Body of pancreas (tissue), 4 donors: ENCODE measurements around the gene DLGAP5. TPM values are rescaled to one million over a fixed set of nuclear protein-coding genes. Genes with fewer than 3 reads are reported as not detected.
A peak's percentile ranks its signal among the peaks of the same experiment; 100 is the strongest.

Source experiments
- ATAC-seq: fragments of 150-250 bp; one replicate; pipeline ENCODE4 v1.9.1; 2016
- DNase-seq, 4 donors: peaks; one replicate each; pipeline ENCODE4 v3.0.0-alpha.2; 2019
- H3K27ac ChIP-seq, 4 donors: fragments of 200-600 bp; sonication (generic); 1 replicate in 3 of 4; 2 replicates in 1 of 4; pipeline versions ENCODE4 v1.5.1 to v1.6.1; 2016 to 2019; ENCODE audit warnings: mild to moderate bottlenecking in 1 of 4, mixed read lengths in 1 of 4, moderate library complexity in 1 of 4
- H3K27me3 ChIP-seq, 2 donors: fragments of 200-600 bp; sonication (generic); one replicate each; pipeline ENCODE4 v1.6.0; 2016; ENCODE audit warnings: mild to moderate bottlenecking in 1 of 2
- H3K36me3 ChIP-seq, 2 donors: fragments of 200-600 bp; sonication (generic); replicated peaks in 1 of 2; 2 replicates each; pipeline ENCODE4 v1.5.1; 2016; ENCODE audit warnings: low read depth in 2 of 2; ENCODE audit not compliant: insufficient read depth in 1 of 2
- H3K4me1 ChIP-seq: fragments of 200-600 bp; sonication (generic); one replicate; pipeline ENCODE4 v1.6.0; 2016
- H3K4me3 ChIP-seq, 2 donors: fragments of 200-600 bp; sonication (generic); 1 replicate in 1 of 2; 2 replicates in 1 of 2; pipeline ENCODE4 v1.5.1; 2016 to 2019
- H3K9me3 ChIP-seq, 3 donors: fragments of 200-600 bp; sonication (generic); 1 replicate in 2 of 3; 2 replicates in 1 of 3; pipeline ENCODE4 v1.5.1; 2016
- POLR2A ChIP-seq, 3 donors: fragments of 450-650 bp; IDR thresholded peaks; one replicate each; pipeline ENCODE4 v1.6.1; 2016; ENCODE audit warnings: antibody characterized with exemption in 3 of 3, mild to moderate bottlenecking in 2 of 3
- WGBS, 2 donors: methylation state at CpG; one replicate each; pipeline ENCODE4 v1.1.5; 2017; 5-methylcytosine and 5-hydroxymethylcytosine counted together
- intact Hi-C: fragments of 100-400 bp; cut with DNase I; formaldehyde crosslinking; loops from one replicate; pipeline ENCODE4 v1.15.1; 2023
- total RNA-seq, 2 donors: library from RNA; depleted of rRNA; stranded (reverse); fragments of >200 nt; gene quantifications; one replicate each; pipeline ENCODE4 v1.1.0, GENCODE V29; 2016
- TF ChIP-seq, protein P1 (sequence below), 7 experiments: fragments of 450-650 bp in 4 of 7; fragments of 200-600 bp in 3 of 7; sonication (generic) in 3 of 7; IDR thresholded peaks; one replicate each; pipeline ENCODE4 v1.5.1; 2016 to 2019; ENCODE audit warnings: antibody characterized with exemption in 7 of 7

Gene DLGAP5
- total RNA-seq, 2 donors from 2014 or later, result not detected

DNA sequence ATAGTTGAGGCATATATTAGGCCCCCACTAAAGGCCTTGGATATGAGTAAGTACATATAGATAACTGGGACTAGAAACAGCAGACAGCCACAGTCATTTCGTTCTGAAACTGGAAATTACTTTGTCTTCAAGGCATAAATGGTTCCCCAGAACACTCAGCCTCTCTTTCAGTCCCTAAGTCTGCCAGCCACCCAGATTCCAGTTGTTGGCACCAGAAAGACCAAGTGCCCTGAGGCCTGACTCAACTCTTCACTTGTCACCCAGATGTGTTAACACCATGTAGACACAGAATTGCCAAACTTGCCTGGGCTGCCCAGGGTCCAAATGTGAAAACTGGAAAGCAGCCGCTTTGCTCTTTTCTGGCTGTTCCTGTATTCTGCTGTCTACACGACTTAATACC is 65.4 kb downstream of the DLGAP5 start:
- intact Hi-C loops, result no loop called here
- no peaks in the 10 kb centered on the region for H3K9me3 ChIP-seq
- H3K36me3 ChIP-seq, result no peaks in the 10 kb centered on the region
- no peak overlapping the region for H3K4me3 ChIP-seq
- ATAC-seq, result no peak
- H3K27me3 ChIP-seq, result no peaks in the 10 kb centered on the region
- no peak for TF ChIP-seq POLR2A (IDR thresholded peaks at IDR 0.05)
- TF ChIP-seq, protein P1, sequence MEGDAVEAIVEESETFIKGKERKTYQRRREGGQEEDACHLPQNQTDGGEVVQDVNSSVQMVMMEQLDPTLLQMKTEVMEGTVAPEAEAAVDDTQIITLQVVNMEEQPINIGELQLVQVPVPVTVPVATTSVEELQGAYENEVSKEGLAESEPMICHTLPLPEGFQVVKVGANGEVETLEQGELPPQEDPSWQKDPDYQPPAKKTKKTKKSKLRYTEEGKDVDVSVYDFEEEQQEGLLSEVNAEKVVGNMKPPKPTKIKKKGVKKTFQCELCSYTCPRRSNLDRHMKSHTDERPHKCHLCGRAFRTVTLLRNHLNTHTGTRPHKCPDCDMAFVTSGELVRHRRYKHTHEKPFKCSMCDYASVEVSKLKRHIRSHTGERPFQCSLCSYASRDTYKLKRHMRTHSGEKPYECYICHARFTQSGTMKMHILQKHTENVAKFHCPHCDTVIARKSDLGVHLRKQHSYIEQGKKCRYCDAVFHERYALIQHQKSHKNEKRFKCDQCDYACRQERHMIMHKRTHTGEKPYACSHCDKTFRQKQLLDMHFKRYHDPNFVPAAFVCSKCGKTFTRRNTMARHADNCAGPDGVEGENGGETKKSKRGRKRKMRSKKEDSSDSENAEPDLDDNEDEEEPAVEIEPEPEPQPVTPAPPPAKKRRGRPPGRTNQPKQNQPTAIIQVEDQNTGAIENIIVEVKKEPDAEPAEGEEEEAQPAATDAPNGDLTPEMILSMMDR (IDR thresholded peaks at IDR 0.05), result no peak
- 65 to 69% methylated on average over 3 of the region's 3 CpGs for WGBS, 2 donors
- DNase-seq, result no peak
- H3K27ac ChIP-seq, result no peak overlapping the region
- H3K4me1 ChIP-seq, result peaks cover 39% of the 10 kb centered on the region

DNA sequence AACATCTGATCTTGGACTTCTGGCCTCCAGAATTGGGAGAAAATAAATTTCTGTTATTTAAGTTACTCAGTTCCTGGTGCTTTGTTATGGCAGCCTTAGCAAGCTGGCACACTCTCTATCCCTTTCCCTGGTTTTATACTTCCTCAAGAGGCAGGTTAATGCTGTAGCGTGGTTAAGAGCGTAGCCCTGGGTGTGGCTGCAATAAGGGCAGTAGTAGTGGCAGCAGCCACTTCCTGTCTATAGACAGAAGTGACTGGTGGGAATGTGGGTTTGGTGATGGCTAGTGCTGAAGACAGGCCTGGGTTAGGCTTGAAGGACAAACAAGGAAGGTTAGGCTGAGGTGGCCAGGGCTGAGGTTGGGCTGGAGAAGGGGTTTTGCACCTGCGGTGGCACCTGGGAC is 66.0 kb downstream of the DLGAP5 start:
- WGBS, 2 donors, result 81 to 94% methylated on average over 3 of the region's 3 CpGs
- ATAC-seq, result no peak
- H3K4me1 ChIP-seq, result peaks cover 36% of the 10 kb centered on the region
- no peak overlapping the region for H3K27ac ChIP-seq
- H3K9me3 ChIP-seq, result no peaks in the 10 kb centered on the region
- no peak overlapping the region for H3K4me3 ChIP-seq
- TF ChIP-seq POLR2A (IDR thresholded peaks at IDR 0.05), result no peak
- intact Hi-C loops, result no loop called here
- no peaks in the 10 kb centered on the region for H3K27me3 ChIP-seq
- no peaks in the 10 kb centered on the region for H3K36me3 ChIP-seq
- peak in 1 of 4 donors; percentile 59 for DNase-seq

DNA sequence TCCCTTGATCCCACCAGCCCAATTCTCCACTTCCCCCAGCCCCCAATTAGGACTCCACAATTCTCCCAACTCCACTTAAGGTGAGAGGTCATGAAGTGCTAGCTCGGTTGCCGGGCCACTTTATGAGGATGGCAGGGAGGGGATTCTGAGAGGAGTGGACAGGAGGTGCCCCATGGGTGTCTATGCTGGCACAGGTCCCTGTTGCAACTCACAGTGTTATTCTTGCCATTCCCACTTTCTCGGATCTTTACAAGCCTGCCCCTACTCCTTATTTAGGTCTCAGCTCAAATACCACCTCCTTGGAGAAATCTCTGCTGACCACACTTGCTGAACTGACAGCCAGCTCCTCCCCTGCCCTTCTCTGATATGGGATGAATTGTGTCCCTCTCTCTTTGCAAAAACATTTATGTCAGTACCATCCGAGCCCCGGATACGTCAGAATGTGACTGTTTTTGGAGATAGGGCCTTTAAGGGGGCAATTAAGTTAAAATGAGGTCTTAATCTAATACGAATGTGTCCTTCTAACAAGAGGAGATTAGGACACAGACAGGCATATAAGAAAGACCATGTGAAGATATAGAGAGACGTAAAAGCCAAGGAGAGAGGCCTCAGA is 66.5 kb downstream of the DLGAP5 start:
- TF ChIP-seq POLR2A (IDR thresholded peaks at IDR 0.05), result no peak
- TF ChIP-seq, protein P1 (IDR thresholded peaks at IDR 0.05), result no peak
- DNase-seq, result no peak
- ATAC-seq, result no peak
- 92 to 94% methylated on average over 8 of the region's 8 CpGs for WGBS, 2 donors
- intact Hi-C loops, result no loop called here
- no peak overlapping the region for H3K4me3 ChIP-seq
- H3K27me3 ChIP-seq, result no peaks in the 10 kb centered on the region
- peaks cover 32% of the 10 kb centered on the region for H3K4me1 ChIP-seq
- no peaks in the 10 kb centered on the region for H3K9me3 ChIP-seq
- no peaks in the 10 kb centered on the region for H3K36me3 ChIP-seq
- no peak overlapping the region for H3K27ac ChIP-seq

DNA sequence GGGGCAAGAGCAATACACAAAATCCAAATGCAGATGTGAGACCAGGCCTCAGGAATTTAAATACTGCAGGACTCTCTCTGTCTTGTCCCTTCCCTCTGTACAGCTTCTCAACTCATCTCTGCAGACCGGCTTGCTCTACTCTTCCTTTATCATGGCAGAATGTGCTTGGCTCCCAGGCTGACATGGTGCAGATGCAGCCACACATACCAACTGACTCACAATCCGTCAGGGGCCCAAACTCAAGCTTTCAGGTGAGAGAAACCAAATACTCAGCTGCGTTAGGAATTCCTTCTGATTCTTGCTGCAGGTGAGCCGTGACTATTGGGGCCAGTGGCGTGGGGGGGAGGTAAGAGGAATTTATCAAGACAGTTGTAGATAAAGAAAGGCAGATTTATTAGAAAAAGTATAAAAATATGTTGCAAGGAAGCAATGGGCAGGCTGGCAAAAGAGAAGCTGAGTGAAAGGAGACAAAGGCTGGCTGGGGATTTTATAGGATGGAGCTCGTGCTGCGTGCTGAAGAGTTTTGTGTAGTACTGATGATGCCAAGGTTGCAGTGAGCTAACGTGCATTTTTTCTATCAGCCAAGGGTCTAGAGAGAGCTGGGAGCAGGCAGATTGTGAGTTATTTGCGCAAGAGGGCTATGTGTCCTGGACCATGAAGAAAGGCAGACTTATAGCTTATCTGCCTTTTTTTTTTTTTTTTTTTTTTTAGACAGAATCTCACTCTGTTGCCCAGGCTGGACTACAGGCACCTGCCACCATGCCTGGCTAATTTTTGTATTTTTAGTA is 67.3 kb downstream of the DLGAP5 start:
- Histone ChIP-seq H3K27ac (no peak overlapping the region), H3K4me1 (peaks cover 31% of the 10 kb centered on the region), H3K27me3 (no peaks in the 10 kb centered on the region), H3K9me3 (no peaks in the 10 kb centered on the region), H3K36me3 (no peaks in the 10 kb centered on the region), H3K4me3 (no peak overlapping the region)
- intact Hi-C loops, result no loop called here
- DNase-seq (no peak), ATAC-seq (no peak)
- TF ChIP-seq, protein P1 (IDR thresholded peaks at IDR 0.05), result no peak
- no peak for TF ChIP-seq POLR2A (IDR thresholded peaks at IDR 0.05)
- 95% methylated on average over 9 of the region's 9 CpGs for WGBS, 2 donors

DNA sequence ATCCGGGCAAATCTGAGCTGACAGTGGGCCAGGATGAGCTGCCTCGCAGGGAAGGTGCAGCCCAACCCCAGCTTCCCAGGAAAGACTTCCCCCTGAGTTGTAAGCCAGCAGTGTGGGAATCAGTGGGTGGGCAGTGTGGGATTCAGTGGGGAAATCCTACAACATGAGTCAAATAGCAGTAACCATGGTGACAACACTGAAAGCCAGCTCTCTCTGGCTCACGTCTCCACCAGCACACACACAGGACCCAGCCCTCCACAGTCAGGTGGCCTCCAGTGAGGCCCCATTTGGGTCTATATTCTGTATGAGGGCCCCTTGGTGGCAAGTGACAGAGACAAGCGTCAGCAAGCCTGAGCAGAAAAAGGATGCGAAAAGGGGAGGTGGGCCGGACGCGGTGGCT is 68.3 kb downstream of the DLGAP5 start:
- peak in 2 of 4 donors; percentile 25 to 26 for DNase-seq
- intact Hi-C loops, result no loop called here
- Histone ChIP-seq H3K4me1 (peaks cover 24% of the 10 kb centered on the region), H3K9me3 (no peaks in the 10 kb centered on the region), H3K4me3 (no peak overlapping the region), H3K36me3 (no peaks in the 10 kb centered on the region), H3K27ac (peak overlapping the region; percentile 54 to 68 (median 62)), H3K27me3 (no peaks in the 10 kb centered on the region)
- peak; percentile 38 for ATAC-seq
- TF ChIP-seq, protein P1 (IDR thresholded peaks at IDR 0.05), result no peak
- TF ChIP-seq POLR2A (IDR thresholded peaks at IDR 0.05), result no peak
- WGBS, 2 donors, result 63 to 66% methylated on average over 8 of the region's 8 CpGs
